Measurements from ENCODE around the gene LOXL4. TPM values are rescaled to one million over a fixed set of nuclear protein-coding genes. Genes with fewer than 3 reads are reported as not detected.

LOXL4 gene
- total and polyA plus RNA-seq, 9 donors = 5.1 to 32.9 (median 8.2) TPM

GRCh38 chr10:98313598-98313997 lies 45.6 kb upstream of the LOXL4 start:
- H3K4me1 ChIP-seq (ENCODE audit: insufficient read depth) = no peaks in the 10 kb centered on the region
- no peaks in the 10 kb centered on the region for H3K27me3 ChIP-seq
- WGBS, 3 donors = 79 to 89% (median 81%) methylated on average over 3 of the region's 3 CpGs
- intact Hi-C loops (cut with DNase I) = loop anchor here in 3 of 4 donors (5.0 to 10.0 kb wide), 3 partner anchors 141 to 396 kb away; no protein-coding TSS in a partner anchor
- H3K27ac ChIP-seq = no peak overlapping the region
- no peak for DNase-seq
- H3K4me3 ChIP-seq = no peak overlapping the region
- no peaks in the 10 kb centered on the region for H3K36me3 ChIP-seq
- TF ChIP-seq EP300 (IDR thresholded peaks at IDR 0.05) (no peak), CTCF (IDR thresholded peaks at IDR 0.05) (no peak), POLR2A (IDR thresholded peaks at IDR 0.05) (no peak)
- H3K9me3 ChIP-seq = no peaks in the 10 kb centered on the region

- no peaks in the 10 kb centered on the region for H3K27me3 ChIP-seq
- no peak for DNase-seq
- H3K36me3 ChIP-seq = no peaks in the 10 kb centered on the region
- intact Hi-C loops (cut with DNase I) = loop anchor here in 3 of 4 donors (5.0 to 10.0 kb wide), 3 partner anchors 141 to 396 kb away; no protein-coding TSS in a partner anchor
- WGBS, 3 donors = 89 to 92% (median 89%) methylated on average over 5 of the region's 5 CpGs
- no peak overlapping the region for H3K4me3 ChIP-seq
- H3K27ac ChIP-seq = no peak overlapping the region
- TF ChIP-seq CTCF (IDR thresholded peaks at IDR 0.05) (no peak), EP300 (IDR thresholded peaks at IDR 0.05) (no peak), POLR2A (IDR thresholded peaks at IDR 0.05) (no peak)
- H3K9me3 ChIP-seq = no peaks in the 10 kb centered on the region
- H3K4me1 ChIP-seq (ENCODE audit: insufficient read depth) = no peaks in the 10 kb centered on the region
Observed at GRCh38 chr10:98312822-98313221, 44.8 kb upstream of the LOXL4 start.

GRCh38 chr10:98312349-98312748 lies 44.4 kb upstream of the LOXL4 start:
- H3K27ac ChIP-seq = no peak overlapping the region
- WGBS, 3 donors = 60 to 74% (median 72%) methylated on average over 3 of the region's 3 CpGs
- TF ChIP-seq EP300 (IDR thresholded peaks at IDR 0.05) (no peak), CTCF (IDR thresholded peaks at IDR 0.05) (no peak), POLR2A (IDR thresholded peaks at IDR 0.05) (no peak)
- no peaks in the 10 kb centered on the region for H3K9me3 ChIP-seq
- intact Hi-C loops (cut with DNase I) = loop anchor here in 3 of 4 donors (5.0 to 10.0 kb wide), 3 partner anchors 140 to 395 kb away; no protein-coding TSS in a partner anchor
- no peaks in the 10 kb centered on the region for H3K36me3 ChIP-seq
- H3K4me3 ChIP-seq = no peak overlapping the region
- H3K27me3 ChIP-seq = no peaks in the 10 kb centered on the region
- no peak for DNase-seq
- H3K4me1 ChIP-seq (ENCODE audit: insufficient read depth) = no peaks in the 10 kb centered on the region

GRCh38 chr10:98310701-98311100 lies 42.7 kb upstream of the LOXL4 start:
- Histone ChIP-seq H3K27ac (no peak overlapping the region), H3K4me1 (ENCODE audit: insufficient read depth) (no peaks in the 10 kb centered on the region), H3K27me3 (no peaks in the 10 kb centered on the region), H3K9me3 (no peaks in the 10 kb centered on the region), H3K36me3 (no peaks in the 10 kb centered on the region), H3K4me3 (no peak overlapping the region)
- no peak for TF ChIP-seq EP300 (IDR thresholded peaks at IDR 0.05)
- no peak for TF ChIP-seq CTCF (IDR thresholded peaks at IDR 0.05)
- no peak for TF ChIP-seq POLR2A (IDR thresholded peaks at IDR 0.05)
- intact Hi-C loops (cut with DNase I) = loop anchor here in 3 of 4 donors (5.0 to 10.0 kb wide), 3 partner anchors 138 to 393 kb away; no protein-coding TSS in a partner anchor
- WGBS, 3 donors = 80 to 85% (median 83%) methylated on average over 8 of the region's 8 CpGs
- no peak for DNase-seq
